Astrocyte (in vitro differentiated cells and primary cell): ENCODE measurements around the gene SCAPER.

Experiments used
- CTCF ChIP-seq: IDR thresholded peaks from 2 replicates; pipeline ENCODE4 v1.5.1; 2011; ENCODE audit warnings: low read depth, mild to moderate bottlenecking, inconsistent platforms, low read length, moderate library complexity; ENCODE audit not compliant: insufficient read depth
- EZH2 ChIP-seq: IDR thresholded peaks from 2 replicates; pipeline ENCODE4 v1.6.1; 2012; ENCODE audit warnings: mild to moderate bottlenecking, low read length, inconsistent platforms; ENCODE audit not compliant: insufficient read depth

GRCh38 chr15:76584868-76585575 lies 320.1 kb downstream of the SCAPER start:
- TF ChIP-seq CTCF: no peak
- no peak for TF ChIP-seq EZH2
